Stimulated activated CD8-positive, alpha-beta memory T cell treated with anti-CD3 and anti-CD28 coated beads, Interleukin-12 subunit alpha, Interleukin-12 subunit beta, amount 100 ng/mL, for 1 hour (primary cell): ENCODE data around the gene SCAI.
"Not testable (repeated sequence)": the region's sequence is repeated elsewhere in the genome, so short reads cannot be mapped to it uniquely, and the experiment has no call there.

ENCODE experiments used
- DNase-seq: peaks from one replicate; pipeline ENCODE4 v3.0.0-alpha.2; 2020; ENCODE audit warnings: low read depth

SCAI gene

DNA sequence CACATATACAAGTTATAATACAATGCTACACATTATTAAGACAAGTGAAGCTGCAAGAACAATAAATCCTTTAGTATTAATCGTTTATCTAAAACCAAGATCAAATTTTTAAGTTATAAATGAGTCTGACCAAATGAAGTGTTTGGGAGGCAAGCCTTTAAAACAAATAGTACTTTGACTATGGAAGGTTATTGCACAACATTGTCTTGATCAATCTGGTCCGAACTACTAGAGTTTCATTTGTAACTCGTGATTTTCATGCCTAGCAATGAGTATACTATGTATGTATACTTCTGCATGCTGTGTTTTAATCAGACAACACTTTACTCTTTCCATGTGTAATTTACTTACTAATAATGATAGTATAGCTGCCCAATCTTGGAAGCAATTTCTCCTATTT is 115.3 kb downstream of the SCAI start:
- DNase-seq, result no peak

DNA sequence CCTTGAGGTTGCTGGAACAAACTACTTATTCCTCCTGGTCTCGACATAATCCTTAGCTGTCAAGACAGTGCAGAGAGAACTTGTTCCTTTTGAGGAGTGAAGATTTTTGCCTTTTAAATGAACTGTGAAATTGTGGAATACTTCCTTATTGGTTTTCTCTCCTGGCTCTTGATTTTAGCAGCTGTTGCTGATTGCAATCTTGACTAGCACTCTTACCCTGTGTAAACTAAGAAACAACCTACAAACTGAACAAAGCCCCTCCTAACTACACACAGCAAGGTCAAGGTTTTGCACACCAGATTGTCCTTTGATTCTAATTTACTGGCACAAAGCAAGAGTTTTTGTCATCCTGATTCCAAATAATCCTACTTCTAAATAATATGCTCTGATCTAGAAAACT is 118.4 kb downstream of the SCAI start:
- no peak for DNase-seq

DNA sequence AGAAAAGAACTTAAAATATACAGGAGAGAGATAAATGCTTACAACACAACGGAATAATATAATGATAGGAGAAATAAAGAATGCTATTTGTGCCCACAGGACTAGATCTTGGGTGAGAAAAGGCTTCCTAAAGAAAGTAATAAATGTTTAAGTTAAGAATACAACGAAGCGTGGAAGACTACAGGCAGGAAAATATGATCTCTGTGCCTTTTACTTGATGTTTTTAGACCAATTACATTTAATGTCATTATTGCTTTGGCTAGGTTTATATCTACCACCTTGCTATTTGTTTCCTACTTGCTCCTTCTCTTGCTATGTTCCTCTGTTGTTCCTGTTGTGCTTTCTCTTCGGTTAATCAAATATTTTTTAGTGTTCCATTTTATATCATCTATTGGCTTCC is 122.3 kb downstream of the SCAI start:
- no peak for DNase-seq

DNA sequence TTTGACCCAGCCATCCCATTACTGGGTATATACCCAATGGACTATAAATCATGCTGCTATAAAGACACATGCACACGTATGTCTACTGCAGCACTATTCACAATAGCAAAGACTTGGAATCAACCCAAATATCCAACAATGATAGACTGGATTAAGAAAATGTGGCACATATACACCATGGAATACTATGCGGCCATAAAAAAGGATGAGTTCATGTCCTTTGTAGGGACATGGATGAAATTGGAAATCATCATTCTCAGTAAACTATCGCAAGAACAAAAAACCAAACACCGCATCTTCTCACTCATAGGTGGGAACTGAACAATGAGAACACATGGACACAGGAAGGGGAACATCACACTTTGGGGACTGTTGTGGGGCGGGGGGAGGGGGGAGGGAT is 127.7 kb downstream of the SCAI start:
- not testable (repeated sequence) for DNase-seq

DNA sequence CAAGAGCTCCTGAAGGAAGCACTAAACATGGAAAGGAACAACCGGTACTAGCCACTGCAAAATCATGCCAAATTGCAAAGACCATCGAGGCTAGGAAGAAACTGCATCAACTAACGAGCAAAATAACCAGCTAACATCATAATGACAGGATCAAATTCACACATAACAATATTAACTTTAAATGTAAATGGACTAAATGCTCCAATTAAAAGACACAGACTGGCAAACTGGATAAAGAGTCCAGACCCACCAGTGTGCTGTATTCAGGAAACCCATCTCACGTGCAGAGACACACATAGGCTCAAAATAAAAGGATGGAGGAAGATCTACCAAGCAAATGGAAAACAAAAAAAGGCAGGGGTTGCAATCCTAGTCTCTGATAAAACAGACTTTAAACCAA is 131.3 kb downstream of the SCAI start:
- DNase-seq, result not testable (repeated sequence)

DNA sequence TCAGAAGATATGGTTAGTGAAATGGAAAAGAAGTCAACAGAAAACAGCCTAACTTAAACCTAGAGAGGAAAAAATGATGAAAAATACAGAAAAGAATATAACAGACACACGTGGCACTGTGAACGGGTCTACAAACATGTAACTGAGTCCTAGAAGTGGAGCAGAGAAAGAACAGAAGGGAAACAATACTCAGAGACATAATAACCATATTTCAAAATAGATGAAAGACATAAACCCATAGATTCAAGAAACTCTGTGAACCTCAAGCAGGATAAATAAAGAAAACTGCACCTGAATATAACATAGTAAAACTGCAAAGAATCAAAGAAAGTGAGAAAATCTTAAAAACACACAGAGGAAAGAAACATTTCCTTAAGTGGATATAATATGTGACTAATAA is 134.7 kb downstream of the SCAI start:
- DNase-seq, result no peak

GRCh38 chr9:125003332-125003731 is 140.0 kb downstream of the SCAI start:
- DNase-seq, result no peak

GRCh38 chr9:124983698-124984097 is 159.6 kb downstream of the SCAI start:
- DNase-seq, result no peak

- DNase-seq, result no peak
Observed at GRCh38 chr9:124980431-124980830, 162.9 kb downstream of the SCAI start.

DNA sequence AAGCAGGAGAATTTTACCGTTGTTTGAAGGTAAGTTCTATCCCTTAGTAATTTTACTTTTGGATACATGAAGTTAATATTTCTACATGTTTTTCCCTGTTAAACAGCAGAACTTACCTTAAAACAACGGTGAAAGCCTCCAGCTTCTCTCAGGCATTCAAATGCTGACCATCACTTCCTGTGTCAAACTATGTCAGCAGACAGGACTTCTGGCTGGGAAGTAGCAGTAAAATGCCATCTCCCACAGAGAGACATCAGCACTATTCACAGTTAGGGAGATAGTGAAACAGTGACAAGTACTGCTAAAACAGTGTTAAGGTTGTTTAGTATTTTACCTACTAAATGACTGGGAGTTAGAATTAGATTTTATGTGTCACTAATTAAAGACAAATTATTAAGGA is 168.2 kb downstream of the SCAI start:
- no peak for DNase-seq

GRCh38 chr9:124973807-124974206 is 169.5 kb downstream of the SCAI start:
- no peak for DNase-seq

GRCh38 chr9:124972241-124972770 is 171.0 kb downstream of the SCAI start:
- DNase-seq, result no peak

DNA sequence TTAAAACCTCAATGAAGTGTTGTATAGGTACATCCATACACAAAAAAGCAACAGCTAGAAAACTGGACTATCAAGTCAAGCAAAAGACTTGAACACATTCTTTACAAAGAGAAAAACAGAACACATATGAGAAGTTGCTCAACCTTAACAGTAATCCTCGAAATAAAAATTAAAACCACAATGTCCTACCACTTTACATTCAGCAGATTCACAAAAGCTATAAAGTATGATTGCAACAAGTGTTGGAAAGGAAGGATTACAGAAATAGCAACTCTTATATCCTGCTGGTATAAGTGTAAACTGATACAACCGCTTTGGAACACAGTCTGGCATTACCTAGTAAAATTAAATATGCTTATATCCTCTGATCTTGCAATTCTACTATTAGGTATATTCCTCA is 173.9 kb downstream of the SCAI start:
- DNase-seq, result no peak

DNA sequence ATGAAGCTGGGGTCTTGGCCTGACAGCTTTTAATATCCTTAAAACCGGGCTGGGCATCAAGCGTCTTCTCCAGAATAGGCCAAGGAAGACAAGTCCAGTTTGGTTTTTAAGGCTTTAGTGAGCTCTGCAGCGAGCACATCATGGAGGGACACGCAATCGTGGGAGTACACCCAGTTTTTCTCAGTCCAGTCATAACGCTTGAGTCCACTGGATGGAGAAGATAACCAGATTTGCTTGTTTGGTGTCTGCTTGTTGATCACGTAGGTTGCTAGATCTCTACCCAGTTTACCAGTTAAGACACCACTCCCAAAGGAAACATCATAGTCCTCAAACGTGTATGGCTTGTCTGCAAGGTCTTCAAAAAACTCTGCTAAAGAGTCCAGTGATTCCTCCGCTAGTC is 175.1 kb downstream of the SCAI start:
- no peak for DNase-seq

DNA sequence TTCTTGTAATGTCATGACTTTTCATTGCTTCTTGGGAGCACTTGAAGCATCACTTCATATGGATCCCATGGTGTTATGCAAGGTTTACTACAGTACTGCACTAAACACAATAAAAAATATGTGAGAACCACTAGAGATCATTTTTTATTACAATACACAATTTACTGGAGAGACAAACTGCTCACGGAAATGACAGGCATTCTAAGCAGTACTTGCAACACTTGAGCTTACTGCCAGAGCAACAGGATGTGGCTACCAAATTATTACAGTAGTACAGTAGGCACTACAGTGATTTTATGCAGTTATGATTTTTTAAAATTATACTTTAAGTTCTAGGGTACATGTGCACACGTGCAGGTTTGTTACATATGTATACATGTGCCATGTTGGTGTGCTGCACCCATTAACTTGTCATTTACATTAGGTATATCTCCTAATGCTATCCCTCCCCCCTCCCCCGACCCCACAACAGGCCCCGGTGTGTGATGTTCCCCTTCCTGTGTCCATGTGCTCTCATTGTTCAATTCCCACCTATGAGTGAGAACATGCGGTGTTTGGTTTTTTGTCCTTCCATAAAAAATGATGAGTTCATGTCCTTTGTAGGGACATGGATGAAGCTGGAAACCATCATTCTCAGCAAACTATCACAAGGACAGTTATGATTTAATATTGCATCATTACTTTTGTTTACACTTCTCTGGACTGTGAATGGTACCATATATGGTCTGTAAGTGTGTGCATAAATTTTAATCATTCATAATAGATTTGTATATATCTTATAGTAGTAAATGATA is 177.4 kb downstream of the SCAI start:
- DNase-seq, result not testable (repeated sequence)

GRCh38 chr9:124964604-124965003 is 178.7 kb downstream of the SCAI start:
- no peak for DNase-seq

GRCh38 chr9:124964056-124964455 is 179.3 kb downstream of the SCAI start:
- DNase-seq, result no peak

- DNase-seq, result no peak
Observed at GRCh38 chr9:124960409-124960752, 182.9 kb downstream of the SCAI start.

DNA sequence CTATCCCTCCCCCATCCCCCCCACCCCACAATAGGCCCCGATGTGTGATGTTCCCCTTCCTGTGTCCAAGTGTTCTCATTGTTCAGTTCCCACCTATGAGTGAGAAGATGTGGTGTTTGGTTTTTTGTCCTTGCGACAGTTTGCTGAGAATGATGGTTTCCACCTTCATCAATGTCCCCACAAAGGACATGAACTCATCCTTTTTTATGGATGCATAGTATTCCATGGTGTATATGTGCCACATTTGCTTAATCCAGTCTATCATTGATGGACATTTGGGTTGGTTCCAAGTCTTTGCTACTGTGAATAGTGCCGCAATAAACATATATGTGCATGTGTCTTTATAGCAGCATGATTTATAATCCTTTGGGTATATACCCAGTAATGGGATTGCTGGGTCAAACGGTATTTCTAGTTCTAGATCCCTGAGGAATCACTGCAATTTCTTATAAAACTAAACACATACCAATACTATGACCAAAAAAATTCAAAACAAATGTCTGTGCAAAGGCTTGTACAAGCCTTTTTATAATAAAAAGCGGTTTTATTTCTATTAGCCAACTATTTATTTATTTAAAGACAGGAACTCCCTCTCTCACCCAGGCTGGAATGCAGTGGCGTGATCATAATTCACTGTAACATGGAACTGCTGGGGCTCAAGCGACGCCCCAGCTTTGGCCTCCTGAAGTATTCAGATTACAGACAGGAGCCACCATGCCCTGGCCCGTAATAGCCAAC is 183.5 kb downstream of the SCAI start:
- not testable (repeated sequence) for DNase-seq

- DNase-seq, result no peak
Observed at GRCh38 chr9:124954255-124954654, 189.1 kb downstream of the SCAI start.

DNA sequence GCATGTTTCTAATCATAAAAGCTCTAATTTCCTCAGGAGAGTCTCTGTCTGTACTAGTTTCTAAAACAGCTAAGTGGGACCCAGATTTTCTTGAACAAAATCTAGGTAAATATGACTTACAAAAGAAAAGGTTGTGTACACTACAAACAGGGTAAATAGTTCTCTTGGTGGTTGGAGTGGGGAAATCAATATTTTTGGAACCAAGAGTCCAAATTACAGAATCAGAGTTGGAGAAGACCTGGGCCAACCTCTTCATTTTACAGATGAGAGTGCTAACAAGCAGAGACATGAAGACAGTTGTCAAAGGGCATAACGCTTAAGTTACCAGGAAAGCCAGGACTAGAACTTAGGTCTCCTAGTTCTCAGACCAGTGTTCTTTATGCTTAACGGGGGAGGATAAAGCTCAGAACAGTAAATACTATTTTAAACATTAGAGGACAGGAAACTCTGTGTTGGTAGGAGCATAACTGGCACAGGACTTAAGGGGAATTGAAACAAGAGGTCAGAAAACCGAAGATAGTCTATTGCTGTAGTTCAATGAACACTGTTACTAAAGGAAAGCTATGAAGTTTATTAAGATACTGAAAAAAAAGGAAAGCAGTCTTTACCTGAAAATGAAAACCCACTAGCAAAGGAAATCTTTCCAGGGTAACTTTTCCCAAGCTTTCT is 193.1 kb downstream of the SCAI start:
- no peak for DNase-seq

DNA sequence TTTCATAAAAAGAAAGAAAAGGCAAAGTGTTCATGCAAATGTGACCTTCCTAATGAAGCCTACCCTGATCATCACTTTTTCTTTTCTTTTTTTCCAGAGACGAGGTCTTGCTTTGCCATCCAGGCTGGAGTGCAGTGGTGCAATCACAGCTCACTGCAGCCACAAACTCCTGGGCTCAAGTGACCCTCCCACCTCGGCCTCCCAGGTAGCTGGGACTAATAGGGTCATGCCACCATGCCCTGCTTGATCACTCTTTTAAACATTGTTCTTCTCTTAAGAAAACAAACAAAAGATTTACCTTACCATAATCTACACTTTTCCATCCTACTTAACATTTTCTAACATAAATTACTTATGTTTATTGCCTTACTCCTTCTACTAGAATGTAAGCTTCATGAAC is 193.9 kb downstream of the SCAI start:
- no peak for DNase-seq
